CD4-positive, alpha-beta T cell treated with Interleukin-10 for 1 hour (primary cell): ENCODE data around the gene TBKBP1.
A peak's percentile ranks its signal among the peaks of the same experiment; 100 is the strongest.
"Not testable (repeated sequence)": the region's sequence is repeated elsewhere in the genome, so short reads cannot be mapped to it uniquely, and the experiment has no call there.

Experiments used
- DNase-seq: peaks from one replicate; pipeline ENCODE4 v3.0.0-alpha.2; 2020

The TBKBP1 gene

GRCh38 chr17:47735139-47735464, 41.1 kb downstream of the TBKBP1 start:
- no peak for DNase-seq

DNA sequence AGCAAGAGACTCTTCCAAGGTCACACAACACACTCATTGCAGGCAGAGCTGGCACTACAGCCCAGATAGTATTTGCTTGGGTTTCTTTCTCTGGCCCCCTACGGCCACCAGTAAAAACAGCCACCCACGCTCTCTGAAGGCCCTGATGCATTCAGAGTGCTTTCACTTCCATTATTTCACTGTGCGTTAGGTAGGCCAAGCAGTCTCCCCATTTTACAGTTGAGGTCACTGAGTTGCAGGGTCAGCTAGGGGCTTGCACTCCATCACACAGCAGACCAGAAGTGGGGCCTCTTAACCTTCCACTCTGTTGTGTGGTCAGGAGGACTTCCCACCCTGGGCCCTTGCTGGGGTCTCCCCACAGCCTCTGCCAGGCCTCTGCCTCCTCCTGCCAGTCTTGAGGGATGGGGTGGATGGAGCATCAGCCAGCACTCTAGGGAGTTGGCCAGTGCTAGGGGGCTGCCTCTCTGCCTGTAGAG, 41.6 kb downstream of the TBKBP1 start:
- no peak for DNase-seq

GRCh38 chr17:47736501-47737495, 42.8 kb downstream of the TBKBP1 start:
- no peak for DNase-seq

DNA sequence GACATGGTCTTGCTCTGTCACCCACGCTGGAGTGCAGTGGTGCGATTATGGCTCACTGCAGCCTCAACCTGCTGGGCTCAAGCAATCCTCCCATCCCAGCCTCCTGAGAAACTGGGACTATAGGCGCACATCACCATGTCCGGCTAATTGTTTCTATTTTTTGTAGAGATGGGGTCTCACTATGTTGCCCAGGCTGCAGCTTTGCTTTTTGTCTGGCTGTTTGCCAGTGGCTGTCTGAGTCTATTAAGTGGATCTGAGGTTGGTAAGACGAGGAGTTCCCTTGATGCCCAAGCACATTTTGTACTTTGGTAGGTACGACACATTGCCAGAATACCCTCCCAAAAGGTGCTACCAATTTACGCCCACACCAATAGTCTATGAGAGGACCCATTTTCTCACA, 44.2 kb downstream of the TBKBP1 start:
- no peak for DNase-seq

- DNase-seq: no peak
Measured at GRCh38 chr17:47739150-47739549, 45.2 kb downstream of the TBKBP1 start.

- DNase-seq: not testable (repeated sequence)
Measured at GRCh38 chr17:47739945-47740344, 46.0 kb downstream of the TBKBP1 start.

GRCh38 chr17:47741109-47741792, 47.3 kb downstream of the TBKBP1 start:
- peak; percentile 59 for DNase-seq

GRCh38 chr17:47741793-47742145, 47.8 kb downstream of the TBKBP1 start:
- DNase-seq: no peak

DNA sequence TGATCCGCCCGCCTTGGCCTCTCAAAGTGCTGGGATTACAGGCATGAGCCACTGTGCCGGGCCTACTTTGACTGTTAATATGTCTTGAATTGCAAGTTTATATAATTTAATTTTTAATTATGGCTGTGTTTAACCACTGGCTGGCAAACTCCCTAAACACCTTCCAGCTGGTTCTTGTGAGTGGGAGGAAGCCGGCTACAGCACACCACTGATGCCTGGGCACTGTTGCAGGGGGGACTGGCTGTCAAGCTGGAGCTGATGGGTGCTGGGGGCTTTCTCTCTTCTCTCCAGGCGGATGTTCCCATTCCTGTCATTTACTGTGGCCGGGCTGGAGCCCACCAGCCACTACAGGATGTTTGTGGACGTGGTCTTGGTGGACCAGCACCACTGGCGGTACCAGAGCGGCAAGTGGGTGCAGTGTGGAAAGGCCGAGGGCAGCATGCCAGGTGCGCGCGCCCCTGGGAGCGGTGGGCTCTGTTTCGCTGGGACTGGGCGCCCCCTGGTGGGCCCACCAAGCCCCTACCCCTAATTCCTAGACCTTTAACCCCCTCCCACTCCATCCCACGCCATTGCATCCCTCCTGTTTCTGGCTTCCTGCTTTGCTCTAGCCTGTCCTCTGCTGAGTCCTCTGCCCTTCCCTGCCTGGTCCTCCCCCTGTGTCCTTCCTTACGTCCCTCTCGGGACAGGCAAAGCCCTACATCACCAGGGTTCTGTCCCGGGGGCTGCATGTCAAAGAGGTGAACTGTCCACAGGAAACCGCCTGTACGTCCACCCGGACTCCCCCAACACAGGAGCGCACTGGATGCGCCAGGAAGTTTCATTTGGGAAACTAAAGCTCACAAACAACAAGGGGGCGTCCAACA, 48.6 kb downstream of the TBKBP1 start:
- peak; percentile 54 for DNase-seq

GRCh38 chr17:47744168-47745036, 50.4 kb downstream of the TBKBP1 start:
- DNase-seq: no peak

DNA sequence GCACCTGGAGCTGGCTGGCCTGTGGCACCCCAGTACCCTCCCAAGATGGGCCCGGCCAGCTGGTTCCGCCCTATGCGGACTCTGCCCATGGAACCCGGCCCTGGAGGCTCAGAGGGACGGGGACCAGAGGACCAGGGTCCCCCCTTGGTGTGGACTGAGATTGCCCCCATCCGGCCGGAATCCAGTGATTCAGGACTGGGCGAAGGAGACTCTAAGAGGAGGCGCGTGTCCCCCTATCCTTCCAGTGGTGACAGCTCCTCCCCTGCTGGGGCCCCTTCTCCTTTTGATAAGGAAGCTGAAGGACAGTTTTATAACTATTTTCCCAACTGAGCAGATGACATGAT, 51.0 kb downstream of the TBKBP1 start:
- DNase-seq: no peak

DNA sequence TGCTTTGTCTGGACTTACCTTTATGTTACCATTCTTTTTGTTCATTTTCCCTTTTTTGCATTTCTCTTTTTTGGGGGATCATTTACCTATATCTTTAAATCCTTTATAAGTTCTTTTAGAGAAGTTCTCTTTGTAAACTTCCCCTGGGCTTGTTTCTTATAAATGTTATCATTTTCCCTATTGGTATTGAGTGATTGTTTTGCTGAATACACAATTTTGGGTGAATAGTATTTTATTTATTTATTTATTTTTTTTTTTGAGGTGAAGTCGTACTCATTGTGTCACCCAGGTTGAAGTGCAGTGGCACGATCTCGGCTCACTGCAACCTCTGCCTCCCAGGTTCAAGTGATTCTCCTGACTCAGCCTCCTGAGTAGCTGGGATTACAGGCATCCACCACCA, 57.5 kb downstream of the TBKBP1 start:
- DNase-seq: no peak

- DNase-seq: no peak
Measured at GRCh38 chr17:47757386-47757785, 63.4 kb downstream of the TBKBP1 start.

DNA sequence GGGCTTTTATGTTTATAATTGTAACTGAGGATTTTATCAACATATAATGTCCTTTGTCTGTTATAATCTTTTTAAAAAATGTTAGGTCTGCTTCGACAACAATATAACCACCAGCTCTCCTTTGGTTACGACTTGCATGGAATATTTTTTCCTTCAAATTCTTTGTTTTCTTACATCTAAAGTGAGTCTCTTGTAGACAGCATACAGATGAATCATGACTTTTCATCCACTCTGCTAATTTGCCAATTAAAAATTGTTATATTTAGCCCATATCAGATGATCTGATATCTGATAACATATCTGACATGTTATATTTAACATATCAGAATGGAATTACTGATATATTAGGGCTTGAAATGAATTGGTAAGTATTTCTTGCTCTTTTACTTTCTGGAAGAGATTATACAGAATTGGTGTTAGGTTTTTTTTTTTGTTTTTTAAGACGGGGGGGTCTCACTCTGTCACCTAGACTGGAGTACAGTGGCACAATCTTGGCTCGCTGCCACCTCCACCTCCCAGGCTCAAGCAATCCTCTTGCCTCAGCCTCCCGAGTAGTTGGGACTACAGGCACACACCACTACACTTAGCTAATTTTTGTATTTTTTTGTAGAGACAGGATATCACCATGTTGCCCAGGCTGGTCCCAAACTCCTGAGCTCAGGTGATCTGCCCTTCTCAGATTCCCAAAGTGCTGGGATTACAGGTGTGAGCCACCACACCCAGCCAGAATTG, 66.6 kb downstream of the TBKBP1 start:
- no peak for DNase-seq
